ENCODE results near the gene AKT3. TPM values are rescaled to one million over a fixed set of nuclear protein-coding genes. Genes with fewer than 3 reads are reported as not detected.

Gene AKT3
- total and polyA plus RNA-seq, 2 donors (not counting 1 experiment from before 2014, with no cell fraction given) = 37.8 to 42.0 TPM

- no peak overlapping the region for H2AFZ ChIP-seq (ENCODE audit: low read length)
- H3K36me3 ChIP-seq (ENCODE audit: control insufficient read depth, insufficient read depth, low read length) = no peaks in the 10 kb centered on the region
- no peaks in the 10 kb centered on the region for H3K27me3 ChIP-seq (ENCODE audit: control insufficient read depth, insufficient read depth, low read length)
- H3K4me1 ChIP-seq (ENCODE audit: control insufficient read depth, extremely low read depth, insufficient read depth, low read length) = no peaks in the 10 kb centered on the region
- H4K20me1 ChIP-seq (ENCODE audit: control insufficient read depth, extremely low read depth, insufficient read depth, low read length) = peaks cover 3% of the 10 kb centered on the region
- peak; percentile 40 to 72 for DNase-seq (ENCODE audit: low read depth in 2 of 2)
- TF ChIP-seq EZH2 (IDR thresholded peaks at IDR 0.05; ENCODE audit: low read length, missing control alignments) = no peak
- TF ChIP-seq CTCF (conservative IDR thresholded peaks at IDR 0.05 in 1 of 2, IDR thresholded peaks at IDR 0.05 in 1 of 2; ENCODE audit: low read depth in 1 of 2, low read length in 2 of 2) = no peak
- H3K9me3 ChIP-seq (ENCODE audit: control insufficient read depth, insufficient read depth, low read depth, low read length) = no peaks in the 10 kb centered on the region
- no peak overlapping the region for H3K9ac ChIP-seq (ENCODE audit: insufficient read depth, low read length)
- H3K4me2 ChIP-seq (ENCODE audit: extremely low read depth, insufficient read depth, low read length) = no peak overlapping the region
- no peak overlapping the region for H3K4me3 ChIP-seq (replicated peaks in 1 of 4; ENCODE audit: control extremely low read depth in 1 of 4, insufficient read depth in 1 of 4, low read depth in 3 of 4, low read length in 4 of 4)
- H3K79me2 ChIP-seq (ENCODE audit: control insufficient read depth, insufficient read depth, low read length) = no peaks in the 10 kb centered on the region
- no peak overlapping the region for H3K27ac ChIP-seq (ENCODE audit: insufficient read depth, low read length)
Measured at GRCh38 chr1:243447347-243447746, 402.7 kb downstream of the AKT3 start.

GRCh38 chr1:243443557-243443956, 406.5 kb downstream of the AKT3 start:
- no peak for TF ChIP-seq EZH2 (IDR thresholded peaks at IDR 0.05; ENCODE audit: low read length, missing control alignments)
- TF ChIP-seq CTCF (conservative IDR thresholded peaks at IDR 0.05 in 1 of 2, IDR thresholded peaks at IDR 0.05 in 1 of 2; ENCODE audit: low read depth in 1 of 2, low read length in 2 of 2) = no peak
- Histone ChIP-seq H3K36me3 (ENCODE audit: control insufficient read depth, insufficient read depth, low read length) (no peaks in the 10 kb centered on the region), H3K4me2 (ENCODE audit: extremely low read depth, insufficient read depth, low read length) (no peak overlapping the region), H3K9ac (ENCODE audit: insufficient read depth, low read length) (no peak overlapping the region), H3K27me3 (ENCODE audit: control insufficient read depth, insufficient read depth, low read length) (no peaks in the 10 kb centered on the region), H3K4me1 (ENCODE audit: control insufficient read depth, extremely low read depth, insufficient read depth, low read length) (no peaks in the 10 kb centered on the region), H3K79me2 (ENCODE audit: control insufficient read depth, insufficient read depth, low read length) (no peaks in the 10 kb centered on the region), H3K27ac (ENCODE audit: insufficient read depth, low read length) (no peak overlapping the region), H2AFZ (ENCODE audit: low read length) (no peak overlapping the region), H3K4me3 (replicated peaks in 1 of 4; ENCODE audit: control extremely low read depth in 1 of 4, insufficient read depth in 1 of 4, low read depth in 3 of 4, low read length in 4 of 4) (no peak overlapping the region), H4K20me1 (ENCODE audit: control insufficient read depth, extremely low read depth, insufficient read depth, low read length) (peaks cover 3% of the 10 kb centered on the region), H3K9me3 (ENCODE audit: control insufficient read depth, insufficient read depth, low read depth, low read length) (no peaks in the 10 kb centered on the region)
- no peak for DNase-seq (ENCODE audit: low read depth in 2 of 2)

GRCh38 chr1:243441601-243442000, 408.4 kb downstream of the AKT3 start:
- H3K4me3 ChIP-seq (replicated peaks in 1 of 4; ENCODE audit: control extremely low read depth in 1 of 4, insufficient read depth in 1 of 4, low read depth in 3 of 4, low read length in 4 of 4) = no peak overlapping the region
- no peak for DNase-seq (ENCODE audit: low read depth in 2 of 2)
- H3K9me3 ChIP-seq (ENCODE audit: control insufficient read depth, insufficient read depth, low read depth, low read length) = no peaks in the 10 kb centered on the region
- H3K27me3 ChIP-seq (ENCODE audit: control insufficient read depth, insufficient read depth, low read length) = no peaks in the 10 kb centered on the region
- no peaks in the 10 kb centered on the region for H3K4me1 ChIP-seq (ENCODE audit: control insufficient read depth, extremely low read depth, insufficient read depth, low read length)
- no peak overlapping the region for H2AFZ ChIP-seq (ENCODE audit: low read length)
- TF ChIP-seq CTCF (conservative IDR thresholded peaks at IDR 0.05 in 1 of 2, IDR thresholded peaks at IDR 0.05 in 1 of 2; ENCODE audit: low read depth in 1 of 2, low read length in 2 of 2) (no peak), EZH2 (IDR thresholded peaks at IDR 0.05; ENCODE audit: low read length, missing control alignments) (no peak)
- peaks cover 3% of the 10 kb centered on the region for H4K20me1 ChIP-seq (ENCODE audit: control insufficient read depth, extremely low read depth, insufficient read depth, low read length)
- no peak overlapping the region for H3K4me2 ChIP-seq (ENCODE audit: extremely low read depth, insufficient read depth, low read length)
- no peak overlapping the region for H3K27ac ChIP-seq (ENCODE audit: insufficient read depth, low read length)
- H3K36me3 ChIP-seq (ENCODE audit: control insufficient read depth, insufficient read depth, low read length) = no peaks in the 10 kb centered on the region
- H3K9ac ChIP-seq (ENCODE audit: insufficient read depth, low read length) = no peak overlapping the region
- H3K79me2 ChIP-seq (ENCODE audit: control insufficient read depth, insufficient read depth, low read length) = no peaks in the 10 kb centered on the region

Data from fibroblast of lung (primary cell).